SH-SY5Y (cell line): ENCODE data around the gene IGF2BP3.

Source experiments
- GATA2 ChIP-seq: IDR thresholded peaks from 2 replicates; pipeline ENCODE4 v1.6.1; 2011; ENCODE audit warnings: mild to moderate bottlenecking, low read depth, low read length
- GATA3 ChIP-seq: IDR thresholded peaks from 2 replicates; pipeline ENCODE4 v1.6.1; 2011; ENCODE audit warnings: low read depth, mild to moderate bottlenecking, low read length, moderate library complexity

GRCh38 chr7:23356726-23357125 lies 113.6 kb downstream of the IGF2BP3 start:
- no peak for TF ChIP-seq GATA2
- TF ChIP-seq GATA3 = no peak
